HG03025 (cell line): ENCODE results near the gene ABCA13.

Experiments
- ATAC-seq: cut with Tn5 transposase; IDR thresholded peaks from one replicate; pipeline ENCODE4 v1.9.1; 2021; ENCODE audit warnings: mild to moderate bottlenecking, moderate library complexity; ENCODE audit not compliant: unreplicated experiment, low FRiP score

ABCA13 gene

GRCh38 chr7:48419401-48419800, 248.1 kb downstream of the ABCA13 start:
- ATAC-seq: no peak

GRCh38 chr7:48420206-48420605, 248.9 kb downstream of the ABCA13 start:
- ATAC-seq: no peak

- ATAC-seq: no peak
Observed at GRCh38 chr7:48421357-48421756, 250.1 kb downstream of the ABCA13 start.

GRCh38 chr7:48424731-48425130, 253.5 kb downstream of the ABCA13 start:
- peak; percentile 56 for ATAC-seq

GRCh38 chr7:48426331-48426965, 255.2 kb downstream of the ABCA13 start:
- no peak for ATAC-seq

GRCh38 chr7:48426966-48427555, 255.8 kb downstream of the ABCA13 start:
- ATAC-seq: no peak

GRCh38 chr7:48427671-48428070, 256.4 kb downstream of the ABCA13 start:
- ATAC-seq: no peak

GRCh38 chr7:48428091-48428684, 256.9 kb downstream of the ABCA13 start:
- no peak for ATAC-seq

GRCh38 chr7:48429117-48429516, 257.9 kb downstream of the ABCA13 start:
- ATAC-seq: no peak

GRCh38 chr7:48438206-48438605, 266.9 kb downstream of the ABCA13 start:
- no peak for ATAC-seq

- ATAC-seq: no peak
Observed at GRCh38 chr7:48441848-48442492, 270.7 kb downstream of the ABCA13 start.

GRCh38 chr7:48443051-48443450, 271.8 kb downstream of the ABCA13 start:
- ATAC-seq: no peak

- ATAC-seq: no peak
Observed at GRCh38 chr7:48446721-48447120, 275.5 kb downstream of the ABCA13 start.

GRCh38 chr7:48452218-48452617, 281.0 kb downstream of the ABCA13 start:
- ATAC-seq: no peak

GRCh38 chr7:48454750-48455192, 283.5 kb downstream of the ABCA13 start:
- ATAC-seq: no peak

GRCh38 chr7:48455363-48455762, 284.1 kb downstream of the ABCA13 start:
- ATAC-seq: no peak

GRCh38 chr7:48458701-48459524, 287.7 kb downstream of the ABCA13 start:
- no peak for ATAC-seq

GRCh38 chr7:48466713-48467112, 295.5 kb downstream of the ABCA13 start:
- ATAC-seq: no peak

GRCh38 chr7:48471196-48471595, 299.9 kb downstream of the ABCA13 start:
- ATAC-seq: no peak

GRCh38 chr7:48472640-48473039, 301.4 kb downstream of the ABCA13 start:
- ATAC-seq: no peak
